AG10803 (cell line): ENCODE measurements around the gene SPATA31C2.
"Not testable (repeated sequence)": the region's sequence is repeated elsewhere in the genome, so short reads cannot be mapped to it uniquely, and the experiment has no call there.

ENCODE experiments used
- DNase-seq: peaks from one replicate; pipeline ENCODE4 v3.0.0; 2010; ENCODE audit warnings: low read depth
- H3K4me3 ChIP-seq: 2 replicates; pipeline ENCODE4 v1.5.1; 2011; ENCODE audit warnings: mild to moderate bottlenecking, low read length, control low read depth
- CTCF ChIP-seq: conservative IDR thresholded peaks from 2 replicates; pipeline ENCODE4 v1.5.1; 2011; ENCODE audit warnings: mild to moderate bottlenecking, low read length, control low read depth, inconsistent platforms

SPATA31C2 gene

GRCh38 chr9:88138375-88138774, at the start of gene SPATA31C2:
Gene SPATA31C2, minus strand, starts transcription at chr9:88138475. Its CDS starts 29 bp downstream, at chr9:88138446.
- DNase-seq, H3K4me3 ChIP-seq: not testable (repeated sequence)

- DNase-seq = peak; percentile 76
- no peak for TF ChIP-seq CTCF
- no peak overlapping the region for H3K4me3 ChIP-seq
Measured at GRCh38 chr9:88187631-88188030, 49.4 kb upstream of the SPATA31C2 start.

GRCh38 chr9:88186495-88187110, 48.3 kb upstream of the SPATA31C2 start:
- no peak overlapping the region for H3K4me3 ChIP-seq
- TF ChIP-seq CTCF = no peak
- no peak for DNase-seq

GRCh38 chr9:88184976-88185375, 46.7 kb upstream of the SPATA31C2 start:
- TF ChIP-seq CTCF = no peak
- no peak for DNase-seq
- no peak overlapping the region for H3K4me3 ChIP-seq

- DNase-seq = no peak
- no peak overlapping the region for H3K4me3 ChIP-seq
- TF ChIP-seq CTCF = no peak
Measured at GRCh38 chr9:88183798-88184495, 45.7 kb upstream of the SPATA31C2 start.

- no peak for DNase-seq
- no peak overlapping the region for H3K4me3 ChIP-seq
- TF ChIP-seq CTCF = no peak; the same call in 1 of the 2 replicates
Measured at GRCh38 chr9:88182501-88182900, 44.2 kb upstream of the SPATA31C2 start.

GRCh38 chr9:88180081-88180765, 41.9 kb upstream of the SPATA31C2 start:
- TF ChIP-seq CTCF = no peak
- no peak for DNase-seq
- H3K4me3 ChIP-seq = no peak overlapping the region
